GM23338 (cell line): ENCODE measurements around the gene SYT17. TPM values are rescaled to one million over a fixed set of nuclear protein-coding genes. Genes with fewer than 3 reads are reported as not detected.

Experiments used
- ATAC-seq: fragments of 200-7000 bp; cut with Tn5 transposase; 3 replicates; pipeline ENCODE4 v1.9.1; 2020
- DNase-seq: peaks from one replicate; pipeline ENCODE4 v3.0.0-alpha.2; 2015; ENCODE audit warnings: low spot score
- H2AFZ ChIP-seq: fragments of 200-600 bp; sonication (generic); 2 replicates; pipeline ENCODE4 v1.8.0; 2016; ENCODE audit warnings: antibody characterized with exemption, mild to moderate bottlenecking, moderate library complexity
- H3F3A ChIP-seq: fragments of 200-600 bp; sonication (generic); replicated peaks from 2 replicates; pipeline ENCODE4 v1.8.0; 2017; ENCODE audit warnings: antibody characterized with exemption, mixed run types, low read depth
- H3K27ac ChIP-seq: fragments of 200-600 bp; sonication (generic); 2 replicates; pipeline ENCODE4 v1.6.1; 2016; ENCODE audit warnings: low read depth
- H3K27me3 ChIP-seq: fragments of 200-600 bp; sonication (generic); 2 replicates; pipeline ENCODE4 v1.8.0; 2016; ENCODE audit warnings: mild to moderate bottlenecking, mixed run types, moderate library complexity; ENCODE audit not compliant: insufficient read depth
- H3K36me3 ChIP-seq: fragments of 200-600 bp; sonication (generic); 2 replicates; pipeline ENCODE4 v1.8.0; 2016; ENCODE audit warnings: mild to moderate bottlenecking; ENCODE audit not compliant: insufficient read depth
- H3K4me1 ChIP-seq: fragments of 200-600 bp; sonication (generic); 2 replicates; pipeline ENCODE4 v1.8.0; 2016; ENCODE audit warnings: mild to moderate bottlenecking, moderate library complexity; ENCODE audit not compliant: insufficient read depth
- H3K4me2 ChIP-seq: fragments of 200-600 bp; sonication (generic); 2 replicates; pipeline ENCODE4 v1.7.1; 2017; ENCODE audit warnings: mixed run types
- H3K4me3 ChIP-seq: fragments of 200-600 bp; sonication (generic); 2 replicates; pipeline ENCODE4 v1.6.1; 2016; ENCODE audit warnings: mixed run types
- H3K79me2 ChIP-seq: fragments of 200-600 bp; sonication (generic); replicated peaks from 2 replicates; pipeline ENCODE4 v1.8.0; 2017; ENCODE audit warnings: mild to moderate bottlenecking; ENCODE audit not compliant: insufficient read depth
- H3K9me2 ChIP-seq: fragments of 200-600 bp; sonication (generic); 2 replicates; pipeline ENCODE4 v1.8.0; 2017; ENCODE audit not compliant: insufficient read depth
- H4K20me1 ChIP-seq: fragments of 200-600 bp; sonication (generic); replicated peaks from 2 replicates; pipeline ENCODE4 v1.8.0; 2017; ENCODE audit warnings: mild to moderate bottlenecking; ENCODE audit not compliant: insufficient read depth
- H3K27ac Mint-ChIP-seq: 2 replicates; pipeline ENCODE4 v1.8.0; 2020; ENCODE audit warnings: inconsistent platforms, mild to moderate bottlenecking, moderate library complexity, mixed read lengths
- H3K27me3 Mint-ChIP-seq: 3 replicates; pipeline ENCODE4 v1.8.0; 2022; ENCODE audit warnings: low read depth, mild to moderate bottlenecking, moderate library complexity, mixed read lengths, inconsistent platforms; ENCODE audit not compliant: insufficient read depth, poor library complexity
- H3K36me3 Mint-ChIP-seq: 3 replicates; pipeline ENCODE4 v1.8.0; 2021; ENCODE audit warnings: low read depth, mild to moderate bottlenecking, inconsistent platforms, moderate library complexity, mixed read lengths
- H3K4me1 Mint-ChIP-seq: 3 replicates; pipeline ENCODE4 v1.8.0; 2020; ENCODE audit warnings: mild to moderate bottlenecking, inconsistent platforms, mixed read lengths
- H3K4me3 Mint-ChIP-seq: 3 replicates; pipeline ENCODE4 v1.8.0; 2021; ENCODE audit warnings: moderate library complexity, mild to moderate bottlenecking, inconsistent platforms, mixed read lengths
- H3K9me3 Mint-ChIP-seq: 3 replicates; pipeline ENCODE4 v1.8.0; 2020; ENCODE audit warnings: moderate library complexity, mild to moderate bottlenecking, inconsistent platforms, mixed read lengths
- CREB1 ChIP-seq: fragments of 250-450 bp; sonication (Bioruptor Pico); IDR thresholded peaks from 2 replicates; pipeline ENCODE4 v1.5.0; 2020; ENCODE audit warnings: low read depth, mild to moderate bottlenecking, moderate library complexity
- CTCF ChIP-seq, 2 experiments: fragments of 200-600 bp in 1 of 2; sonication (generic) in 1 of 2; conservative IDR thresholded peaks; 2 replicates each; pipeline versions ENCODE4 v1.5.1 to v1.6.1; 2016 to 2017; ENCODE audit warnings: antibody characterized with exemption in 2 of 2, low read depth in 2 of 2, mild to moderate bottlenecking in 2 of 2, moderate library complexity in 1 of 2
- ETS1 ChIP-seq: IDR thresholded peaks from 2 replicates; pipeline ENCODE4 v1.6.1; 2016; ENCODE audit warnings: antibody characterized with exemption
- EZH2 ChIP-seq: fragments of 200-600 bp; sonication (generic); IDR thresholded peaks from one replicate; pipeline ENCODE4 v1.8.0; 2017; ENCODE audit warnings: antibody characterized with exemption, mild to moderate bottlenecking, low read depth; ENCODE audit not compliant: unreplicated experiment
- EZH2phosphoT487 ChIP-seq: fragments of 200-600 bp; sonication (generic); IDR thresholded peaks from one replicate; pipeline ENCODE4 v1.8.1; 2018; ENCODE audit warnings: antibody characterized with exemption; ENCODE audit not compliant: unreplicated experiment
- JUNB ChIP-seq: IDR thresholded peaks from one replicate; pipeline ENCODE4 v1.6.1; 2016; ENCODE audit warnings: antibody characterized with exemption; ENCODE audit not compliant: unreplicated experiment
- NANOG ChIP-seq: IDR thresholded peaks from 2 replicates; pipeline ENCODE4 v1.6.1; 2016; ENCODE audit warnings: antibody characterized with exemption, borderline replicate concordance
- POLR2AphosphoS5 ChIP-seq: IDR thresholded peaks from 2 replicates; pipeline ENCODE4 v1.6.1; 2016; ENCODE audit warnings: antibody characterized with exemption, low read depth
- REST ChIP-seq: IDR thresholded peaks from one replicate; pipeline ENCODE4 v1.6.1; 2018; ENCODE audit warnings: antibody characterized with exemption; ENCODE audit not compliant: unreplicated experiment
- STAT1 ChIP-seq: IDR thresholded peaks from one replicate; pipeline ENCODE4 v1.6.1; 2016; ENCODE audit warnings: antibody characterized with exemption; ENCODE audit not compliant: unreplicated experiment
- ZNF114 ChIP-seq: fragments of 250-450 bp; sonication (Bioruptor Pico); IDR thresholded peaks from 2 replicates; pipeline ENCODE4 v1.5.0; 2020; ENCODE audit warnings: mild to moderate bottlenecking, moderate library complexity
- ZNF331 ChIP-seq: fragments of 250-450 bp; sonication (Bioruptor Pico); IDR thresholded peaks from 2 replicates; pipeline ENCODE4 v1.5.0; 2020; ENCODE audit warnings: low read depth, mild to moderate bottlenecking, moderate library complexity
- ZNF462 ChIP-seq: fragments of 250-450 bp; sonication (Bioruptor Pico); IDR thresholded peaks from 2 replicates; pipeline ENCODE4 v1.5.0; 2020; ENCODE audit warnings: mild to moderate bottlenecking, moderate library complexity
- polyA plus RNA-seq: library from polyadenylated mRNA; unstranded; fragments of >200 nt; fragmentation: Nextera tagmentation; extraction: Ambion mirVana; gene quantifications from 2 replicates; pipeline ENCODE4 v1.2.1, GENCODE V29; 2016
- total RNA-seq: library from RNA; depleted of rRNA; stranded (reverse); fragments of >200 nt; shearing (Covaris generic); gene quantifications from 2 replicates; pipeline ENCODE4 v1.2.3, GENCODE V29; 2014

SYT17 gene
- total and polyA plus RNA-seq, 2 experiments from 2014 or later: 5.3 to 9.5 TPM

GRCh38 chr16:19314718-19315425 lies 146.8 kb downstream of the SYT17 start:
- H3K9me2 ChIP-seq: 0 out of 2 replicates have a peak, but pooled peaks cover 3% of the 10 kb centered on the region
- no peak for TF ChIP-seq EZH2
- TF ChIP-seq CREB1 (CRISPR knock-in tag): no peak
- TF ChIP-seq ETS1: no peak
- TF ChIP-seq ZNF462 (CRISPR knock-in tag): no peak
- no peak for TF ChIP-seq ZNF331 (CRISPR knock-in tag)
- TF ChIP-seq EZH2phosphoT487: no peak
- no peak for TF ChIP-seq ZNF114 (CRISPR knock-in tag)
- no peak for TF ChIP-seq JUNB
- TF ChIP-seq REST: no peak
- no peak for TF ChIP-seq CTCF (conservative IDR thresholded peaks at IDR 0.05; ENCODE audit: low read depth in 2 of 2)
- no peak for TF ChIP-seq POLR2AphosphoS5
- no peak for TF ChIP-seq NANOG
- no peak for TF ChIP-seq STAT1
- no peak overlapping the region for H3K4me3 ChIP-seq
- Mint-ChIP-seq H3K4me3 (no peak overlapping the region), H3K9me3 (peaks cover 15% of the 10 kb centered on the region), H3K36me3 (peaks cover 14% of the 10 kb centered on the region), H3K4me1 (peaks cover 22% of the 10 kb centered on the region), H3K27ac (no peak overlapping the region), H3K27me3 (peaks cover 8% of the 10 kb centered on the region)
- no peak for ATAC-seq
- no peak overlapping the region for H3K27ac ChIP-seq
- H3K27me3 ChIP-seq: no peaks in the 10 kb centered on the region
- H3F3A ChIP-seq: no peaks in the 10 kb centered on the region
- H2AFZ ChIP-seq: 0 out of 2 replicates have a peak overlapping the region, but pooled peaks have one; percentile 74
- DNase-seq: no peak
- H3K4me1 ChIP-seq: peaks cover 22% of the 10 kb centered on the region
- H4K20me1 ChIP-seq: no peaks in the 10 kb centered on the region
- H3K79me2 ChIP-seq: no peaks in the 10 kb centered on the region
- no peaks in the 10 kb centered on the region for H3K36me3 ChIP-seq
- H3K4me2 ChIP-seq: no peak overlapping the region
